ENCODE data around the gene SRSF8. TPM values are rescaled to one million over a fixed set of nuclear protein-coding genes. Genes with fewer than 3 reads are reported as not detected.
A peak's percentile ranks its signal among the peaks of the same experiment; 100 is the strongest.

The SRSF8 gene
- polyA plus RNA-seq, 1 donor, result 70.2 TPM

- DNase-seq, result peak; percentile 73
These were observed 521 bp downstream of the SRSF8 start for GRCh38 chr11:95067039-95067840.

GRCh38 chr11:95067841-95068219 lies 1.1 kb downstream of the SRSF8 start:
- DNase-seq, result no peak

- peak; percentile 88 for DNase-seq
These were observed 1.8 kb downstream of the SRSF8 start for GRCh38 chr11:95068549-95068948.

GRCh38 chr11:95070471-95070870 lies 3.8 kb downstream of the SRSF8 start:
- no peak for DNase-seq

- no peak for DNase-seq
These were observed 6.2 kb downstream of the SRSF8 start for GRCh38 chr11:95072948-95073347.

- DNase-seq, result no peak
These were observed 8.3 kb downstream of the SRSF8 start for GRCh38 chr11:95074792-95075563.

- no peak for DNase-seq
These were observed 9.7 kb downstream of the SRSF8 start for GRCh38 chr11:95076416-95076815.

GRCh38 chr11:95076981-95077380 lies 10.3 kb downstream of the SRSF8 start:
- DNase-seq, result no peak

- DNase-seq, result no peak
These were observed 11.8 kb downstream of the SRSF8 start for GRCh38 chr11:95078526-95078925.

GRCh38 chr11:95081010-95081409 lies 14.3 kb downstream of the SRSF8 start:
- DNase-seq, result no peak

GRCh38 chr11:95081412-95081811 lies 14.7 kb downstream of the SRSF8 start:
- no peak for DNase-seq

- no peak for DNase-seq
These were observed 15.9 kb downstream of the SRSF8 start for GRCh38 chr11:95082576-95083001.

- DNase-seq, result no peak
These were observed 17.8 kb downstream of the SRSF8 start for GRCh38 chr11:95084509-95084908.

- no peak for DNase-seq
These were observed 18.5 kb downstream of the SRSF8 start for GRCh38 chr11:95085117-95085816.

GRCh38 chr11:95086151-95086550 lies 19.4 kb downstream of the SRSF8 start:
- no peak for DNase-seq

GRCh38 chr11:95086836-95087570 lies 20.3 kb downstream of the SRSF8 start:
- no peak for DNase-seq

- no peak for DNase-seq
These were observed 22.4 kb downstream of the SRSF8 start for GRCh38 chr11:95088946-95089619.

GRCh38 chr11:95089620-95090542 lies 23.2 kb downstream of the SRSF8 start, which contains the start of gene ENDOD1:
TSS of gene ENDOD1 (plus strand) at chr11:95089846. CDS start at chr11:95089928, 82 bp downstream.
- peak; percentile 79 for DNase-seq

GRCh38 chr11:95091663-95092180 lies 25.0 kb downstream of the SRSF8 start:
- no peak for DNase-seq
